Naive thymus-derived CD4-positive, alpha-beta T cell (primary cell): ENCODE data around the gene DPF1. TPM values are rescaled to one million over a fixed set of nuclear protein-coding genes. Genes with fewer than 3 reads are reported as not detected.

Source experiments
- ATAC-seq: fragments of 150-1000 bp; cut with Tn5 transposase; 2 replicates; pipeline ENCODE4 v1.10.0; 2021; ENCODE audit warnings: mild to moderate bottlenecking, moderate library complexity
- CTCF ChIA-PET: fragments of 350-600 bp; sonication (Branson Sonifier 250); formaldehyde crosslinking; loops from one replicate; lab custom pipeline; 2021; ENCODE audit warnings: antibody characterized with exemption; lab: Charles Lee
- POLR2A ChIA-PET: fragments of 350-600 bp; sonication (Branson Sonifier 250); formaldehyde crosslinking; loops from one replicate; lab custom pipeline; 2021; ENCODE audit warnings: antibody characterized with exemption, inconsistent platforms; lab: Charles Lee
- DNase-seq, 9 donors: peaks; one replicate each; pipeline versions ENCODE4 v3.0.0 to v3.0.0-alpha.2; 2020 to 2022; ENCODE audit warnings: mixed read lengths in 1 of 9
- H3K27ac ChIP-seq: one replicate; pipeline ENCODE4 v1.7.0; 2013; ENCODE audit warnings: mild to moderate bottlenecking, low read depth, low read length, moderate library complexity
- H3K27me3 ChIP-seq, 2 donors: one replicate each; pipeline ENCODE4 v1.7.0; 2013; ENCODE audit warnings: low read length in 2 of 2, mild to moderate bottlenecking in 2 of 2, moderate library complexity in 2 of 2; ENCODE audit not compliant: control insufficient read depth in 2 of 2, insufficient read depth in 2 of 2
- H3K36me3 ChIP-seq, 3 experiments: 1 replicate in 2 of 3; 2 replicates in 1 of 3; pipeline ENCODE4 v1.7.0; 2013; ENCODE audit warnings: low read length in 3 of 3, mild to moderate bottlenecking in 3 of 3, moderate library complexity in 1 of 3; ENCODE audit not compliant: insufficient read depth in 3 of 3, control insufficient read depth in 2 of 3
- H3K4me1 ChIP-seq, 2 donors: one replicate each; pipeline ENCODE4 v1.7.0; 2013; ENCODE audit warnings: low read length in 2 of 2, mild to moderate bottlenecking in 2 of 2, moderate library complexity in 1 of 2; ENCODE audit not compliant: control insufficient read depth in 2 of 2, insufficient read depth in 2 of 2
- H3K4me3 ChIP-seq: 2 replicates; pipeline ENCODE4 v1.7.0; 2013; ENCODE audit warnings: mild to moderate bottlenecking, low read length
- H3K9me3 ChIP-seq, 3 experiments: 1 replicate in 2 of 3; 2 replicates in 1 of 3; pipeline ENCODE4 v1.7.0; 2013; ENCODE audit warnings: low read length in 3 of 3; ENCODE audit not compliant: control insufficient read depth in 2 of 3
- H3K27ac Mint-ChIP-seq, 9 donors: one replicate each; pipeline ENCODE4 v1.8.0; 2020 to 2022; ENCODE audit warnings: mixed read lengths in 9 of 9, mild to moderate bottlenecking in 8 of 9, moderate library complexity in 5 of 9, inconsistent platforms in 2 of 9
- H3K27me3 Mint-ChIP-seq, 5 donors: one replicate each; pipeline ENCODE4 v1.8.0; 2021 to 2022; ENCODE audit warnings: mixed read lengths in 5 of 5, mild to moderate bottlenecking in 1 of 5
- H3K36me3 Mint-ChIP-seq, 5 donors: one replicate each; pipeline ENCODE4 v1.8.0; 2020 to 2022; ENCODE audit warnings: mixed read lengths in 5 of 5, mild to moderate bottlenecking in 3 of 5, inconsistent platforms in 1 of 5
- H3K4me1 Mint-ChIP-seq, 7 donors: one replicate each; pipeline ENCODE4 v1.8.0; 2020 to 2022; ENCODE audit warnings: mixed read lengths in 7 of 7, mild to moderate bottlenecking in 3 of 7, inconsistent platforms in 1 of 7
- H3K4me3 Mint-ChIP-seq, 10 donors: one replicate each; pipeline ENCODE4 v1.8.0; 2020 to 2022; ENCODE audit warnings: mild to moderate bottlenecking in 10 of 10, mixed read lengths in 10 of 10, moderate library complexity in 6 of 10, inconsistent platforms in 2 of 10
- H3K9me3 Mint-ChIP-seq, 11 donors: one replicate each; pipeline ENCODE4 v1.8.0; 2020 to 2022; ENCODE audit warnings: mixed read lengths in 11 of 11, mild to moderate bottlenecking in 4 of 11, inconsistent platforms in 1 of 11, moderate library complexity in 1 of 11
- intact Hi-C, 2 donors: fragments of 100-400 bp; cut with micrococcal nuclease; formaldehyde crosslinking; loops; one replicate each; pipeline ENCODE4 v1.15.1; 2023
- polyA plus RNA-seq, 2 donors: library from polyadenylated mRNA; unstranded; fragments of 300-500 nt; fragmentation: Illumina TruSeq; gene quantifications; one replicate each; pipeline ENCODE4 v1.2.3, GENCODE V29; 2021
- total RNA-seq, 6 experiments: library from RNA in 5 of 6; stranded (reverse) in 5 of 6; gene quantifications; 1 replicate in 5 of 6; 2 replicates in 1 of 6; pipeline ENCODE4 v1.2.3 and lab custom pipeline; 2021 to 2026

DPF1 gene
- total RNA-seq: under 1 TPM in 2 of 5 experiments, not detected in 3; 0.46 to 0.51 TPM
- polyA plus RNA-seq: not detected
- not detected for total RNA-seq (lab: John Stamatoyannopoulos, UW)

GRCh38 chr19:38224014-38224862, at the start of gene DPF1:
TSS of gene DPF1 (minus strand) at chr19:38224222. CDS start at chr19:38224142, 80 bp downstream.
- CTCF ChIA-PET: no interaction called here
- Mint-ChIP-seq H3K4me1 (peaks cover 15 to 32% (median 22%) of the 10 kb centered on the region in 7 donors), H3K27ac (peak within 1 kb of the TSS in 3 of 9 donors; percentile 11 to 83 (median 29)), H3K27me3 (peaks cover 56 to 75% (median 67%) of the 10 kb centered on the region in 5 donors), H3K9me3 (peaks cover 0 to 7% (median 0%) of the 10 kb centered on the region in 11 donors), H3K4me3 (peak within 1 kb of the TSS; percentile 64 to 94 (median 86)), H3K36me3 (peaks cover 0 to 10% (median 6%) of the 10 kb centered on the region in 5 donors)
- Histone ChIP-seq H3K27me3 (peaks cover 5 to 24% of the 10 kb centered on the region in 2 donors), H3K4me1 (peaks cover 3 to 6% of the 10 kb centered on the region in 2 donors), H3K9me3 (no peaks in the 10 kb centered on the region), H3K36me3 (no peaks in the 10 kb centered on the region), H3K27ac (no peak within 1 kb of the TSS), H3K4me3 (peak within 1 kb of the TSS; percentile 41)
- DNase-seq: peak in 7 of 9 donors; percentile 8 to 66 (median 30)
- intact Hi-C loops: no loop called here
- POLR2A ChIA-PET: no interaction called here
- peak; percentile 76 for ATAC-seq

DNA sequence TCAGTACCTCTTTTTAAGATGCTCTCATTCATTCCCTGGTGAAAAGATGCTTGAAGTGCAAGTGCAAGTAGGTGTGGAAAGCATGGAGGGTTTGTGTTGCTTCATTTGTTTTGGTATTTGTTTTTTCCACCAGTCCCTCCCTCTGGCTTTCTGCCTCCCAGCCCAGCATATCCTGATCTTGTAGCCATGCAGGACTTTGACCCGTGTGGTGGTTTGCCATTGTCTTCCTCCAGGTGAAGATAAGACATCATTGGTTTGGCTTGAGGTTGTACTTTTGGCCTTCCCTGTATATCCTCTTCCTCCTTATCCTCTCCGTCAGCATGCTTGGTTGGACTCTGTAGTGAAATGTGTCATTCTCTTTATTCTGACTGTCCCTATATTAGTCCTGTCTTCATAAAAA, 49.5 kb upstream of the DPF1 start:
- Histone ChIP-seq H3K27ac (no peak overlapping the region), H3K36me3 (no peaks in the 10 kb centered on the region), H3K4me3 (no peak overlapping the region), H3K4me1 (no peaks in the 10 kb centered on the region), H3K9me3 (no peaks in the 10 kb centered on the region), H3K27me3 (no peaks in the 10 kb centered on the region)
- H3K9me3 Mint-ChIP-seq: no peaks in the 10 kb centered on the region
- no peak for ATAC-seq
- H3K27ac Mint-ChIP-seq: peak overlapping the region in 1 of 9 donors; percentile 69
- ChIA-PET POLR2A (no interaction called here), CTCF (no interaction called here)
- H3K27me3 Mint-ChIP-seq: no peaks in the 10 kb centered on the region
- peaks cover 0 to 11% (median 3%) of the 10 kb centered on the region in 5 donors for H3K36me3 Mint-ChIP-seq
- no peak overlapping the region for H3K4me3 Mint-ChIP-seq
- H3K4me1 Mint-ChIP-seq: peaks cover 0 to 15% (median 4%) of the 10 kb centered on the region in 7 donors
- DNase-seq: no peak
- intact Hi-C loops: no loop called here

GRCh38 chr19:38270587-38271167, 46.7 kb upstream of the DPF1 start:
- Mint-ChIP-seq H3K27ac (no peak overlapping the region), H3K4me1 (peaks cover 10 to 37% (median 25%) of the 10 kb centered on the region in 7 donors), H3K36me3 (peaks cover 0 to 11% (median 3%) of the 10 kb centered on the region in 5 donors), H3K27me3 (no peaks in the 10 kb centered on the region), H3K9me3 (no peaks in the 10 kb centered on the region), H3K4me3 (no peak overlapping the region)
- ChIA-PET POLR2A (no interaction called here), CTCF (interaction anchor here (0.5 kb wide), 1 partner anchor 69 kb away, joined by 4 read pairs; no protein-coding TSS in a partner anchor)
- no peaks in the 10 kb centered on the region for H3K27me3 ChIP-seq
- H3K27ac ChIP-seq: no peak overlapping the region
- no peak overlapping the region for H3K4me3 ChIP-seq
- ATAC-seq (no peak), DNase-seq (no peak)
- intact Hi-C loops: no loop called here
- H3K9me3 ChIP-seq: no peaks in the 10 kb centered on the region
- H3K36me3 ChIP-seq: no peaks in the 10 kb centered on the region
- no peaks in the 10 kb centered on the region for H3K4me1 ChIP-seq

DNA sequence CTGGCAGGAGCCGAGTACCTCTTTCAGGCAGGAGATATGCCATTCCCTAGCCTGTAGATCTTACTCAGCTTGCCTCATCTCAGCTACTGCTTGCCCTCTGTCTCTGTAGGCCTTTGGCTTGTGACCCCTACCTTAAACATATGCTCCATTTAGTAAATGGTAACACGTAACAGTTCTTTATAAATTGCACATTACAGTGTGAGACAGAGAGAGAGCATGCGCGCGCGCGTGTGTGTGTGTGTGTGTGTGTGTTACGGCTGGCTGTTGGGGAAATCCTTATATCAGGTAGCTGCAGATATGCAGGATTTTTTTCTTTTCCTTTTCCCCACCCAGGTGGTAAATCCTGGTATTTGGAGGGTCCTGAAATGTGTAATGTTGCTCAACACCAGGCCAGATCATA, 44.5 kb upstream of the DPF1 start:
- CTCF ChIA-PET: no interaction called here
- Mint-ChIP-seq H3K27me3 (no peaks in the 10 kb centered on the region), H3K27ac (peak overlapping the region in 1 of 9 donors; percentile 41), H3K4me1 (peaks cover 22 to 49% (median 38%) of the 10 kb centered on the region in 7 donors), H3K4me3 (no peak overlapping the region), H3K36me3 (peaks cover 0 to 8% (median under 1%) of the 10 kb centered on the region in 5 donors), H3K9me3 (no peaks in the 10 kb centered on the region)
- H3K4me3 ChIP-seq: no peak overlapping the region
- peaks cover 4 to 10% of the 10 kb centered on the region in 2 donors for H3K4me1 ChIP-seq
- H3K27me3 ChIP-seq: no peaks in the 10 kb centered on the region
- intact Hi-C loops: no loop called here
- POLR2A ChIA-PET: no interaction called here
- no peak overlapping the region for H3K27ac ChIP-seq
- H3K36me3 ChIP-seq: no peaks in the 10 kb centered on the region
- H3K9me3 ChIP-seq: no peaks in the 10 kb centered on the region
- no peak for DNase-seq
- no peak for ATAC-seq

- no peaks in the 10 kb centered on the region for H3K9me3 Mint-ChIP-seq
- H3K36me3 Mint-ChIP-seq: peaks cover 0 to 6% (median 0%) of the 10 kb centered on the region in 5 donors
- H3K4me1 Mint-ChIP-seq: peaks cover 22 to 48% (median 39%) of the 10 kb centered on the region in 7 donors
- H3K27me3 Mint-ChIP-seq: no peaks in the 10 kb centered on the region
- peak overlapping the region in 3 of 9 donors; percentile 21 to 86 (median 31) for H3K27ac Mint-ChIP-seq
- ATAC-seq: no peak
- Histone ChIP-seq H3K4me3 (no peak overlapping the region), H3K36me3 (no peaks in the 10 kb centered on the region), H3K9me3 (no peaks in the 10 kb centered on the region), H3K4me1 (peaks cover 4 to 10% of the 10 kb centered on the region in 2 donors), H3K27me3 (no peaks in the 10 kb centered on the region), H3K27ac (no peak overlapping the region)
- no peak overlapping the region for H3K4me3 Mint-ChIP-seq
- DNase-seq: no peak
- intact Hi-C loops: no loop called here
- POLR2A ChIA-PET: interaction anchor here (0.6 kb wide), 1 partner anchor 102 kb away, joined by 3 read pairs; no protein-coding TSS in a partner anchor
- CTCF ChIA-PET: no interaction called here
These were observed 43.9 kb upstream of the DPF1 start for GRCh38 chr19:38267761-38268483.

GRCh38 chr19:38266981-38267597, 43.1 kb upstream of the DPF1 start:
- Mint-ChIP-seq H3K4me1 (peaks cover 18 to 51% (median 39%) of the 10 kb centered on the region in 7 donors), H3K27me3 (no peaks in the 10 kb centered on the region), H3K9me3 (no peaks in the 10 kb centered on the region), H3K27ac (peak overlapping the region in 7 of 9 donors; percentile 3 to 86 (median 56)), H3K4me3 (peak overlapping the region in 3 of 10 donors; percentile 18 to 49 (median 34)), H3K36me3 (peaks cover 0 to 6% (median 0%) of the 10 kb centered on the region in 5 donors)
- Histone ChIP-seq H3K4me3 (no peak overlapping the region), H3K4me1 (peaks cover 4 to 10% of the 10 kb centered on the region in 2 donors), H3K27ac (no peak overlapping the region), H3K27me3 (no peaks in the 10 kb centered on the region), H3K36me3 (no peaks in the 10 kb centered on the region), H3K9me3 (no peaks in the 10 kb centered on the region)
- CTCF ChIA-PET: no interaction called here
- POLR2A ChIA-PET: interaction anchor here (0.6 kb wide), 1 partner anchor 1150 kb away, joined by 4 read pairs; no protein-coding TSS in a partner anchor
- intact Hi-C loops: no loop called here
- ATAC-seq: no peak
- DNase-seq: no peak
